Fibroblast of lung (primary cell): ENCODE measurements around the gene WEE2. TPM values are rescaled to one million over a fixed set of nuclear protein-coding genes. Genes with fewer than 3 reads are reported as not detected.
"Not testable (repeated sequence)": the region's sequence is repeated elsewhere in the genome, so short reads cannot be mapped to it uniquely, and the experiment has no call there.

Source experiments
- DNase-seq, 2 donors: peaks; one replicate each; pipeline versions ENCODE4 v3.0.0 to v3.0.0-alpha.2; 2010; ENCODE audit warnings: low read depth in 2 of 2
- H2AFZ ChIP-seq: 2 replicates; pipeline ENCODE4 v1.5.1; 2012; ENCODE audit warnings: low read length, control low read depth, inconsistent platforms
- H3K27ac ChIP-seq: 2 replicates; pipeline ENCODE4 v1.5.1; 2011; ENCODE audit warnings: low read length, control low read depth; ENCODE audit not compliant: insufficient read depth
- H3K27me3 ChIP-seq: 2 replicates; pipeline ENCODE4 v1.5.1; 2011; ENCODE audit warnings: mild to moderate bottlenecking, low read length; ENCODE audit not compliant: control insufficient read depth, insufficient read depth
- H3K36me3 ChIP-seq: 2 replicates; pipeline ENCODE4 v1.5.1; 2011; ENCODE audit warnings: low read length; ENCODE audit not compliant: control insufficient read depth, insufficient read depth
- H3K4me1 ChIP-seq: 2 replicates; pipeline ENCODE4 v1.5.1; 2011; ENCODE audit warnings: low read length; ENCODE audit not compliant: control insufficient read depth, insufficient read depth; ENCODE audit errors: extremely low read depth
- H3K4me2 ChIP-seq: 2 replicates; pipeline ENCODE4 v1.5.1; 2011; ENCODE audit warnings: low read length, control low read depth; ENCODE audit not compliant: insufficient read depth; ENCODE audit errors: extremely low read depth
- H3K4me3 ChIP-seq, 4 experiments: fragments of 200-600 bp in 1 of 4; sonication (generic) in 1 of 4; replicated peaks in 1 of 4; 2 replicates each; pipeline ENCODE4 v1.5.1; 2011 to 2016; ENCODE audit warnings: low read length in 4 of 4, low read depth in 3 of 4, mild to moderate bottlenecking in 3 of 4, control low read depth in 2 of 4, inconsistent platforms in 1 of 4, mixed read lengths in 1 of 4; ENCODE audit not compliant: insufficient read depth in 1 of 4; ENCODE audit errors: control extremely low read depth in 1 of 4
- H3K79me2 ChIP-seq: 2 replicates; pipeline ENCODE4 v1.5.1; 2012; ENCODE audit warnings: mild to moderate bottlenecking, low read length, inconsistent platforms; ENCODE audit not compliant: control insufficient read depth, insufficient read depth
- H3K9ac ChIP-seq: 2 replicates; pipeline ENCODE4 v1.5.1; 2011; ENCODE audit warnings: mild to moderate bottlenecking, low read length, control low read depth; ENCODE audit not compliant: insufficient read depth
- H3K9me3 ChIP-seq: 2 replicates; pipeline ENCODE4 v1.5.1; 2012; ENCODE audit warnings: low read depth, low read length; ENCODE audit not compliant: control insufficient read depth, insufficient read depth
- H4K20me1 ChIP-seq: 2 replicates; pipeline ENCODE4 v1.5.1; 2011; ENCODE audit warnings: low read length; ENCODE audit not compliant: control insufficient read depth, insufficient read depth; ENCODE audit errors: extremely low read depth
- CTCF ChIP-seq, 2 donors: IDR thresholded peaks in 1 of 2; conservative IDR thresholded peaks in 1 of 2; 1 replicate in 1 of 2; 2 replicates in 1 of 2; pipeline ENCODE4 v1.5.1; 2011 to 2012; ENCODE audit warnings: low read length in 2 of 2, control low read depth in 1 of 2, inconsistent platforms in 1 of 2, low read depth in 1 of 2, mild to moderate bottlenecking in 1 of 2
- EZH2 ChIP-seq: IDR thresholded peaks from 2 replicates; pipeline ENCODE4 v1.5.1; 2012; ENCODE audit warnings: low read length, control low read depth, mild to moderate bottlenecking; ENCODE audit errors: missing control alignments
- polyA plus RNA-seq, 2 donors: library from polyadenylated mRNA; depleted of rRNA in 1 of 2; stranded (reverse) in 1 of 2; unstranded in 1 of 2; fragments of >200 nt; gene quantifications; 2 replicates each; pipeline ENCODE4 v1.2.1, GENCODE V29; 2011 to 2012; ENCODE audit warnings: missing spikeins in 1 of 2
- total RNA-seq: library from RNA; depleted of rRNA; stranded (reverse); fragments of >200 nt; gene quantifications from 2 replicates; pipeline ENCODE4 v1.2.1, GENCODE V29; 2014

The WEE2 gene
- total and polyA plus RNA-seq, 2 donors (not counting 1 experiment from before 2014, with no cell fraction given) = not detected

DNA sequence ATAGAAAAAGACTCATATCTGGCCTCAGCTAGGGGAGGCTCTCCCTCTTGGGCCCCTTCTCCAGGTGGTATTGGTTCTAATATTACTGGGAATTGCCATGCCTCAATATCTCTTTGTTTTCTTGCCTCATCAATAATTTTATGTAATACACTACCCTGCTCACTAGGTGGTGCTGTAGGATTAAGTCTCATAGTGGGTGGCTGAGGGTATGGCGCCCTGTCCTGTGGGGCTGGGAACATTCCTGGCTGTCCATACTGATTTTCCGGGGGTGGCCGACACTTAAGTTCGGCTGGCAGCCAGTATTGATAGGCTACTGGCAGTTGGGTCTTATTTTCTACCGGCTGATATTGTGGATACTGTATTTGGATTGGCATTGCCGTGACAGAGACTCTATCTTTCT, 46.8 kb downstream of the WEE2 start:
- peak; percentile 15 to 48 for TF ChIP-seq CTCF (conservative IDR thresholded peaks at IDR 0.05 in 1 of 2, IDR thresholded peaks at IDR 0.05 in 1 of 2; ENCODE audit: low read depth in 1 of 2, low read length in 2 of 2)
- no peak for TF ChIP-seq EZH2
- Histone ChIP-seq H3K4me2 (no peak overlapping the region), H3K9ac (no peak overlapping the region), H4K20me1 (no peaks in the 10 kb centered on the region), H2AFZ (no peak overlapping the region), H3K79me2 (no peaks in the 10 kb centered on the region), H3K27me3 (no peaks in the 10 kb centered on the region), H3K4me3 (no peak overlapping the region), H3K4me1 (no peaks in the 10 kb centered on the region), H3K36me3 (peaks cover 8% of the 10 kb centered on the region), H3K9me3 (no peaks in the 10 kb centered on the region), H3K27ac (no peak overlapping the region)
- DNase-seq = peak; percentile 3 to 33

- Histone ChIP-seq H3K27me3 (no peaks in the 10 kb centered on the region), H3K27ac (no peak within 1 kb of the TSS), H3K36me3 (no peaks in the 10 kb centered on the region), H3K4me2 (no peak within 1 kb of the TSS), H3K79me2 (no peaks in the 10 kb centered on the region), H3K4me3 (no peak within 1 kb of the TSS), H3K4me1 (no peaks in the 10 kb centered on the region), H4K20me1 (no peaks in the 10 kb centered on the region), H3K9me3 (no peaks in the 10 kb centered on the region), H3K9ac (no peak within 1 kb of the TSS), H2AFZ (no peak within 1 kb of the TSS)
- no peak for TF ChIP-seq CTCF (conservative IDR thresholded peaks at IDR 0.05 in 1 of 2, IDR thresholded peaks at IDR 0.05 in 1 of 2; ENCODE audit: low read depth in 1 of 2, low read length in 2 of 2)
- TF ChIP-seq EZH2 = no peak
- DNase-seq = no peak
Observed at GRCh38 chr7:141763797-141764196, 55.6 kb downstream of the WEE2 start, which contains the start of gene TAS2R3. TAS2R3 (plus strand) TSS chr7:141764097; CDS start chr7:141764159, 62 bp downstream.

DNA sequence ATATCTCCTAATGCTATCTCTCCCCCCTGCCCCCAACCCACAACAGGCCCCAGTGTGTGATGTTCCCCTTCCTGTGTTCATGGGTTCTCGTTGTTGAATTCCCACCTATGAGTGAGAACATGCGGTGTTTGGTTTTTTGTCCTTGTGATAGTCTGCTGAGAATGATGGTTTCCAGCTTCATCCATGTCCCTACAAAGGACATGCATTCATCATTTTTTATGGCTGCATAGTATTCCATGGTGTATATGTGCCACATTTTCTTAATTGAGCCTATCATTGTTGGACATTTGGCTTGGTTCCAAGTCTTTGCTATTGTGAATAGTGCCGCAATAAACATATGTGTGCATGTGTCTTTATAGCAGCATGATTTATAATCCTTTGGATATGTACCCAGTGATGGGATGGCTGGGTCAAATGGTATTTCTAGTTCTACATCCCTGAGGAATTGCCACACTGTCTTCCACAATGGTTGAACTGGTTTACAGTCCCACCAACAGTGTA, 62.0 kb downstream of the WEE2 start:
- H3K36me3 ChIP-seq, H3K4me2 ChIP-seq, H3K9ac ChIP-seq, DNase-seq, H3K4me3 ChIP-seq, H3K27me3 ChIP-seq, H4K20me1 ChIP-seq, H3K4me1 ChIP-seq, H3K9me3 ChIP-seq, H3K27ac ChIP-seq, H3K79me2 ChIP-seq, H2AFZ ChIP-seq: not testable (repeated sequence)
